Measurements from ENCODE around the gene AGAP3.

DNA sequence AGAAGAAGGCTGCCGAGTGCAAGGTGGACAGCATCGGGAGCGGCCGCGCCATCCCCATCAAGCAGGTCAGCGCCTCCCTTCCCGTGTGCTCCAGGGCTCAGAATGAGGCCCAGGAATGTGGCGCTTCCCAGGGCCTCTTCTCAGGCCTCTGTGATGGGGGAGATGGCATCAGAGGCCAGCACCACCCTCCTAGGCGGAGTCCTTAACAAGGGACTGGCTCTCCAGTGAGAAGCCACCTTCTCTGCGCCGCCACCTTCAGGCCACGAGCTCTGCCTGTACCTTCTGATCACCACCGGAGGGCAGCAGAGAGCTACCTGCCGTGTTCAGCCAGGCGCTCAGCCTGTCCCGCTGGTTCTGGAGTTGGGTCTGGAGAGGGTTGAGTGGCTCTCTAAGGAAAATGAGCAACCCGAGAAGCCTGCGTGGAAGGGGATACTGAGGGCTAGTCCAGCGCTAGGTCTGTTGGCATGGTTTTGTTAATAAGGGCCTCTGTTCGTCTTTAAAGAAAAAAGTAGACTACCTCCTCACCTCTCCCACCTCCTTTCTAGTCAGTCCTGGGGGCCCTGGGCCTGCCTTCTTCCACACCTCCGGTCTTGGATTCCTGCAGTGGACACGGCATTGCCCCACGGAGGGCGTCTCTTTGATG is 37.7 kb downstream of the AGAP3 start:
- TF ChIP-seq, protein P1, sequence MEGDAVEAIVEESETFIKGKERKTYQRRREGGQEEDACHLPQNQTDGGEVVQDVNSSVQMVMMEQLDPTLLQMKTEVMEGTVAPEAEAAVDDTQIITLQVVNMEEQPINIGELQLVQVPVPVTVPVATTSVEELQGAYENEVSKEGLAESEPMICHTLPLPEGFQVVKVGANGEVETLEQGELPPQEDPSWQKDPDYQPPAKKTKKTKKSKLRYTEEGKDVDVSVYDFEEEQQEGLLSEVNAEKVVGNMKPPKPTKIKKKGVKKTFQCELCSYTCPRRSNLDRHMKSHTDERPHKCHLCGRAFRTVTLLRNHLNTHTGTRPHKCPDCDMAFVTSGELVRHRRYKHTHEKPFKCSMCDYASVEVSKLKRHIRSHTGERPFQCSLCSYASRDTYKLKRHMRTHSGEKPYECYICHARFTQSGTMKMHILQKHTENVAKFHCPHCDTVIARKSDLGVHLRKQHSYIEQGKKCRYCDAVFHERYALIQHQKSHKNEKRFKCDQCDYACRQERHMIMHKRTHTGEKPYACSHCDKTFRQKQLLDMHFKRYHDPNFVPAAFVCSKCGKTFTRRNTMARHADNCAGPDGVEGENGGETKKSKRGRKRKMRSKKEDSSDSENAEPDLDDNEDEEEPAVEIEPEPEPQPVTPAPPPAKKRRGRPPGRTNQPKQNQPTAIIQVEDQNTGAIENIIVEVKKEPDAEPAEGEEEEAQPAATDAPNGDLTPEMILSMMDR (conservative IDR thresholded peaks at IDR 0.05) = peak; percentile 100
- TF ChIP-seq ZFX (IDR thresholded peaks at IDR 0.05) = no peak

Measured in C4-2B (cell line).